H1 (cell line): ENCODE results near the gene PEX26. TPM values are rescaled to one million over a fixed set of nuclear protein-coding genes. Genes with fewer than 3 reads are reported as not detected.

Experiments used
- ASH2L ChIP-seq: fragments of 200-600, 300-600 bp; sonication (generic); IDR thresholded peaks from one replicate; pipeline ENCODE4 v1.7.1; 2017; ENCODE audit warnings: low read length
- CEBPB ChIP-seq: IDR thresholded peaks from 2 replicates; pipeline ENCODE4 v1.6.1; 2012; ENCODE audit warnings: low read depth, low read length
- CHD1 ChIP-seq: IDR thresholded peaks from 2 replicates; pipeline ENCODE4 v1.6.1; 2012; ENCODE audit warnings: low read depth, low read length, improper control_type of control experiment
- JUN ChIP-seq: IDR thresholded peaks from 2 replicates; pipeline ENCODE4 v1.6.1; 2011; ENCODE audit warnings: low read depth, mild to moderate bottlenecking, improper control_type of control experiment, low read length
- polyA plus RNA-seq, 7 experiments: library from polyadenylated mRNA; depleted of rRNA in 3 of 7; stranded (reverse) in 5 of 7; unstranded in 2 of 7; fragments of >200 nt in 5 of 7; fragments of 200-250 nt in 2 of 7; gene quantifications; 1 replicate in 5 of 7; 2 replicates in 1 of 7; 4 replicates in 1 of 7; pipeline versions ENCODE4 v1.2.1 to v1.2.3, GENCODE V29; 2011 to 2013; ENCODE audit warnings: missing spikeins in 2 of 7, mixed read lengths in 2 of 7
- total RNA-seq: library from RNA; stranded (reverse); fragmentation: NEBNext Ultra II Directional; extraction: Animal tissue kit (Norgen Biotek cat#: 25700); gene quantifications from 2 replicates; pipeline ENCODE4 v1.2.1, GENCODE V29; 2021

PEX26 gene
- total and polyA plus RNA-seq, 2 of the 8 experiments (the other 6 are each of a cell fraction or from before 2014, with no cell fraction given): 33.1 to 49.0 TPM

DNA sequence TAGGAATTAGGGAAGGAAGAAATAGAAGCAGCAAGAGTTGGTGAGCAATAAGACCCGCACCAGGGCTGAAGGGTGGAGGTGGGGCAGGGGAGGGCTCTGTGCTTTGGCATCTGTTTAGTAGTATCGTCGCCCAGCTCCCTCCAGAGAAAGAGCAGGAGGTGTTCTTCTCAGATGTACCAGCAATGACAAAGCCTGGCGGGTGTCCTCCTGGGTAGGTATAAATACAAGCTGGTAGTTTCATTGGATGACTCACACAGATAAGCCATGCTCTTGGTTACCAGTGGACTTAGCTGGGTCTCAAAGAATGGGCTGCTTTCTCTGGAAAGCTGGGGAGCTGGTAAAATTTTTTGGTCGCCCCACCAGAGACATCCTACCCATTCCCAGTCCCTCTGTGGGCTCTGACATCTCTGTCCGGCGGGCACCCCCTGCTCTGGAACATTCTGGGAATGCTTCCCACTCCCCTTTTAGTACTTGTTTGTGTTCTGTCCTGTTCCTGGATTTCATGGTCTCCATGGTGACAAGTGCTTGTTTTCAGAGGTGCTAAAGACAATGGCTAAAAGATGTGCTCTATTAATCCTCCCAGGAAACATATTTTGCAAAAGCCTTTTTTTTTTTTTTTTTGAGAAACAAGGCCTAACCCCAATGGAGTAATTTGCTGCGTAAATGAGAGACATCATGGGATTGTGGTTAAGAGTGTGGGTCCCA, 17.5 kb downstream of the PEX26 start (continued):
- TF ChIP-seq CHD1 (no peak), ASH2L (no peak), JUN (no peak), CEBPB (no peak)
- TF ChIP-seq, all 59 proteins: peak for 0
